A172 (cell line): ENCODE data around the gene TPST2. TPM values are rescaled to one million over a fixed set of nuclear protein-coding genes. Genes with fewer than 3 reads are reported as not detected.
"Not testable (repeated sequence)": the region's sequence is repeated elsewhere in the genome, so short reads cannot be mapped to it uniquely, and the experiment has no call there.

Experiments used
- DNase-seq: peaks from one replicate; pipeline ENCODE4 v3.0.0-alpha.2; 2015; ENCODE audit warnings: low spot score
- total RNA-seq: library from RNA; depleted of rRNA; stranded (reverse); fragments of >200 nt; shearing (Covaris generic); gene quantifications from 2 replicates; pipeline ENCODE4 v1.2.3, GENCODE V29; 2014; rRNA removed

TPST2 gene
- total RNA-seq = 5.5 and 9.5 TPM in 2 replicates

- peak; percentile 26 for DNase-seq
These were observed at the start of gene TPST2 for GRCh38 chr22:26589845-26590736. TPST2 (minus strand) TSS chr22:26590132; CDS start chr22:26541630, 48,502 bp downstream.

GRCh38 chr22:26636296-26636695, 46.4 kb upstream of the TPST2 start:
- DNase-seq = no peak

GRCh38 chr22:26635117-26635516, 45.2 kb upstream of the TPST2 start:
- no peak for DNase-seq

GRCh38 chr22:26634189-26634588, 44.3 kb upstream of the TPST2 start:
- no peak for DNase-seq

- DNase-seq = no peak
These were observed 42.7 kb upstream of the TPST2 start for GRCh38 chr22:26632422-26633155.

- no peak for DNase-seq
These were observed 41.4 kb upstream of the TPST2 start for GRCh38 chr22:26631282-26631681.

- no peak for DNase-seq
These were observed 40.2 kb upstream of the TPST2 start for GRCh38 chr22:26629988-26630761.

GRCh38 chr22:26624803-26625202, 34.9 kb upstream of the TPST2 start:
- DNase-seq = no peak

GRCh38 chr22:26623984-26624383, 34.1 kb upstream of the TPST2 start:
- no peak for DNase-seq

- DNase-seq = no peak
These were observed 31.7 kb upstream of the TPST2 start, which contains the start of gene CRYBA4 for GRCh38 chr22:26621663-26622062. CRYBA4 (plus strand) TSS chr22:26621963; CDS start chr22:26622597, 634 bp downstream.

- DNase-seq = no peak
These were observed 30.3 kb upstream of the TPST2 start for GRCh38 chr22:26620197-26620596.

- no peak for DNase-seq
These were observed 29.6 kb upstream of the TPST2 start for GRCh38 chr22:26619510-26619909.

GRCh38 chr22:26618455-26618854, 28.5 kb upstream of the TPST2 start:
- no peak for DNase-seq

GRCh38 chr22:26617271-26618199, 27.6 kb upstream of the TPST2 start, which contains the start of gene CRYBB1:
CRYBB1 (minus strand) TSS chr22:26618027; CDS start chr22:26616319, 1,708 bp downstream.
- no peak for DNase-seq

- DNase-seq = no peak
These were observed 26.7 kb upstream of the TPST2 start for GRCh38 chr22:26616650-26617049.

- DNase-seq = no peak
These were observed 26.0 kb upstream of the TPST2 start for GRCh38 chr22:26615830-26616435.

GRCh38 chr22:26615149-26615548, 25.2 kb upstream of the TPST2 start:
- no peak for DNase-seq

GRCh38 chr22:26614322-26614721, 24.4 kb upstream of the TPST2 start:
- DNase-seq = no peak

- not testable (repeated sequence) for DNase-seq
These were observed 23.8 kb upstream of the TPST2 start for GRCh38 chr22:26613753-26614152.

GRCh38 chr22:26612652-26613051, 22.7 kb upstream of the TPST2 start:
- DNase-seq = no peak
